Activated CD4-positive, alpha-beta memory T cell treated with anti-CD3 and anti-CD28 coated beads for 36 hours (primary cell): ENCODE data around the gene TNNI2. TPM values are rescaled to one million over a fixed set of nuclear protein-coding genes. Genes with fewer than 3 reads are reported as not detected.

Experiments used
- CTCF ChIA-PET: fragments of 350-600 bp; sonication (Branson Sonifier 250); formaldehyde crosslinking; loops from one replicate; lab custom pipeline; 2021; ENCODE audit warnings: antibody characterized with exemption, inconsistent platforms; lab: Charles Lee
- POLR2A ChIA-PET: fragments of 350-600 bp; sonication (Branson Sonifier 250); formaldehyde crosslinking; loops from one replicate; lab custom pipeline; 2021; ENCODE audit warnings: antibody characterized with exemption; lab: Charles Lee
- DNase-seq: peaks from one replicate; pipeline ENCODE4 v3.0.0-alpha.2; 2020
- H3K27ac Mint-ChIP-seq: one replicate; pipeline ENCODE4 v1.8.0; 2021; ENCODE audit warnings: mixed read lengths
- H3K27me3 Mint-ChIP-seq: one replicate; pipeline ENCODE4 v1.8.0; 2021; ENCODE audit warnings: mixed read lengths
- H3K36me3 Mint-ChIP-seq: one replicate; pipeline ENCODE4 v1.8.0; 2021; ENCODE audit warnings: mixed read lengths
- H3K4me1 Mint-ChIP-seq: one replicate; pipeline ENCODE4 v1.8.0; 2021; ENCODE audit warnings: low read depth, mixed read lengths
- H3K4me3 Mint-ChIP-seq: one replicate; pipeline ENCODE4 v1.8.0; 2021; ENCODE audit warnings: mild to moderate bottlenecking, mixed read lengths
- H3K9me3 Mint-ChIP-seq: one replicate; pipeline ENCODE4 v1.8.0; 2021; ENCODE audit warnings: mixed read lengths
- intact Hi-C: fragments of 100-400 bp; cut with micrococcal nuclease; formaldehyde crosslinking; loops from one replicate; pipeline ENCODE4 v1.15.1; 2023
- total RNA-seq, 2 experiments: library from RNA; stranded (reverse); gene quantifications; one replicate each; pipeline ENCODE4 v1.2.3, GENCODE V29; 2021

TNNI2 gene
- total RNA-seq, 2 experiments from 2014 or later, result not detected

DNA sequence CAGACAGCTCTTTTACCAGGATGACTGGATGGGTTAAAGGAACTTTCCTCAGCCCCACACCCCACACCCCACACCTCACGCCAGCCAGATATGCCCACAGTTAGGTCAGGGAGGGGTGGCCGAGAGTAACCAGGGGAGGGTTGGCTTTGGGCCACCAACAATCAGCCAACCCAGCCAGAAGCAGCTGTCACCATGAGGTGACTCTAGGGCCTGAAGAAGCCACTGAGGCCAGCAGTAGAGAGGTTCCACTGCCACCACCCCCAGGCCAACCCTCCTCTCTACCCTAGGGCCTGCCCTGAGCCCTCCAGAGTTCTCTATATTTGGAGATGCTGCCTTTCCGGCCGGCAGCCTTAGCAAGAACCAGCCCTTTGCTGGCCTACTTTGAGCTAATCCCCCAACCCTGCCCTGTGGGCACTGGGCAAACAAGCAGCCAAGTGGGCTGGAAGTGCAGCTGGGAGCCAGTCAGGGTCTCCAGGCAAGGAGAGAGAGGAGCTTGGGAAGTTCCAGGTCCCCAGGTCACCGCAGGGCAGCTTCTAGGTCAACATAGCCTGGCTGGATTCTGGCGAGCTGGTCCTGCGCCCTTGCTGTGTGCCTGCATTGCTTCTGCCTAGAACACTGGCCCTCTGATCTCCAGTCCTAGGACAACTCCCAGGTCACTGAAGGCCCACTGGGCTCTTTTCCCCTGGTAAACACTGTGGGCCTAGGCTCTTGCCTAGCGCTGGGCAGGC is 16.0 kb upstream of the TNNI2 start:
- Mint-ChIP-seq H3K27ac (no peak overlapping the region), H3K9me3 (peaks cover 7% of the 10 kb centered on the region), H3K4me1 (no peaks in the 10 kb centered on the region), H3K4me3 (no peak overlapping the region), H3K36me3 (no peaks in the 10 kb centered on the region), H3K27me3 (peaks cover 2% of the 10 kb centered on the region)
- DNase-seq, result no peak
- intact Hi-C loops, result no loop called here
- POLR2A ChIA-PET, result no interaction called here
- CTCF ChIA-PET, result interaction anchor here (0.8 to 1.8 kb wide), 4 partner anchors 10 to 129 kb away, joined by 3 to 10 read pairs (median 4); no protein-coding TSS in a partner anchor

DNA sequence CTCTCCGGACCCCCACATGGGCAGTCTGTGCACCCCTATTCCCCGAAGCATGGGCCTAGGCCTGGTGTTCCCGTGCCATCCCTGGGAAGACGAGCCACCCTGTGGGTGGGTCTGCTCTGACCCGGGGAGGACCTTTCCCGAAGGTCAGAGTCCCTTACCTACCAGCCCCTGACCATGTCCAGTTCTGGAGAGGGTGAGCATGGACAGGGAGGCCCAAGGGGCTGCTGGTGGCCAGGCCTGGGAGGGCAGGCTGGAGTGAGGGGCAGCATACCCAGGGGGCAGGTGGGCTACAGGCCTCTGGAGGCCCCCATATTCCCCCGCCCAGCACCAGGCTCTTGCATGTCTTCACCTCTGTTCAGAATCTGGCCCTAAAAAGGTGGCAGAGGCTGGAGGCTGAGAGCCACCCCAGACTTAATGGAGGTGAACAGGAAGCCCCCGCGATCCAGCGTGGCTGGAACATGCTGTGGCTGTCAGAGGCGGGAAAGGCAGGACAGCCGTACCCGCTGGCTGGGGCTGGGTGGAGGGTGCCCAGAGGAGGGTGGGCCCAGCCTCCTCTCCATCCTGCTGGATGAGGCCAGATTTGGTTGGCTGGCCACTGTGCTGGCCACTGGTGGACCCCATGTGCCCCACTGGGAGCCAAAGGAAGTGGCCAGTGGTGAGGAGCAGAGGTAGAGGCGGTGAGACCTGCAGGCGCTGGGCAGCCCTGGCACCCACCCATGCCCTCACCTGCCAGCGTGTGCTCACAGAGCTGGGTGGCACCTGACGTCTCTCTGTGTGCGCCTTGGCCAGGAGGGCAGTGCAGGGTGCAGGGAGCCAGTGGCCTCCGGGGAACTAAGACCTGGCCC is 15.2 kb upstream of the TNNI2 start:
- ChIA-PET CTCF (interaction anchor here (1.2 to 13.7 kb wide), 3 partner anchors 9 to 131 kb away, joined by 3 to 488 read pairs (median 5); no protein-coding TSS in a partner anchor), POLR2A (no interaction called here)
- intact Hi-C loops, result no loop called here
- Mint-ChIP-seq H3K27me3 (peaks cover 2% of the 10 kb centered on the region), H3K36me3 (no peaks in the 10 kb centered on the region), H3K9me3 (peaks cover 3% of the 10 kb centered on the region), H3K4me3 (no peak overlapping the region), H3K4me1 (no peaks in the 10 kb centered on the region), H3K27ac (no peak overlapping the region)
- DNase-seq, result no peak

DNA sequence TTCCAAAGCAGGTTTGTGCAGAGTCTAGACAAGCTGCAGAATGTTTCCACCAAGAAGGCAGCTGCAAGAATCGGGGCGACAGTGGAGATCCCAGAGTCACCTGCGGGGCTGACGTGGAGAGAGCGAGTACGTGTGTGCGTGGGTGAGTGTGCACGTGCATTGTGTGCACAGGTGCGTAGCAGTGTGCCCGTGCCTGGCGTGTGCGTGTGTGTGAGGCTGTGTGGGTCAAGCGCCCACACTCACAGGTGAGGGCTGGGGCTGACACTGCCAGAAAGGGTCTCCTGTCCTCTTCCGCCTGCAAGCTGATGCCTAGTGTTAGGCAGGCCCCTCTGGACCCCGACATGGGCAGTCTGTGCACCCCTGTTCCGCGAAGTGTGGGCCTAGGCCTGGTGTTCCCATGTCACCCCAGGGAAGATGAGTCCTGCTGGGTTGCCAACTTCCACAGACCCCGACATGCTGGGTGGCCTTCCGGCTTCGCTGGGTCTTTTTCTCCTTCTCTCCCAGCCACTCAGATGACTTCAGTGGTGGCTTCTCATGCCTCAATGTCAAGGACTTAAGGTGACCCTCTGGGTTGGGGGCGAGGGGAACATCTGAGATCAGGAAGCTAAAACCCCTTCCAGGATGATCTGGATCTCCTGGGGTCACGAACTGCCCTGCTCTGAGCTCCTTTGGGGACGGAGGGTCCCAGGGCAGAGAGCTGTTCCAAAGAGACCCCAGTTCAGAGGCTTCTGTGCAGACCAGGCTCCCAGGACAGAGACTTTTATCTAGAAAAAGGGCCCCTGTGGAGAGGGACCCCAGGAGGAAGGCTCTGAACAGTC is 14.4 kb upstream of the TNNI2 start:
- ChIA-PET CTCF (interaction anchor here (1.2 to 13.7 kb wide), 3 partner anchors 9 to 178 kb away, joined by 3 to 488 read pairs (median 5); no protein-coding TSS in a partner anchor), POLR2A (no interaction called here)
- no peaks in the 10 kb centered on the region for H3K9me3 Mint-ChIP-seq
- H3K27me3 Mint-ChIP-seq, result peaks cover 2% of the 10 kb centered on the region
- H3K4me3 Mint-ChIP-seq, result no peak overlapping the region
- H3K36me3 Mint-ChIP-seq, result no peaks in the 10 kb centered on the region
- intact Hi-C loops, result no loop called here
- H3K27ac Mint-ChIP-seq, result no peak overlapping the region
- DNase-seq, result no peak
- no peaks in the 10 kb centered on the region for H3K4me1 Mint-ChIP-seq

DNA sequence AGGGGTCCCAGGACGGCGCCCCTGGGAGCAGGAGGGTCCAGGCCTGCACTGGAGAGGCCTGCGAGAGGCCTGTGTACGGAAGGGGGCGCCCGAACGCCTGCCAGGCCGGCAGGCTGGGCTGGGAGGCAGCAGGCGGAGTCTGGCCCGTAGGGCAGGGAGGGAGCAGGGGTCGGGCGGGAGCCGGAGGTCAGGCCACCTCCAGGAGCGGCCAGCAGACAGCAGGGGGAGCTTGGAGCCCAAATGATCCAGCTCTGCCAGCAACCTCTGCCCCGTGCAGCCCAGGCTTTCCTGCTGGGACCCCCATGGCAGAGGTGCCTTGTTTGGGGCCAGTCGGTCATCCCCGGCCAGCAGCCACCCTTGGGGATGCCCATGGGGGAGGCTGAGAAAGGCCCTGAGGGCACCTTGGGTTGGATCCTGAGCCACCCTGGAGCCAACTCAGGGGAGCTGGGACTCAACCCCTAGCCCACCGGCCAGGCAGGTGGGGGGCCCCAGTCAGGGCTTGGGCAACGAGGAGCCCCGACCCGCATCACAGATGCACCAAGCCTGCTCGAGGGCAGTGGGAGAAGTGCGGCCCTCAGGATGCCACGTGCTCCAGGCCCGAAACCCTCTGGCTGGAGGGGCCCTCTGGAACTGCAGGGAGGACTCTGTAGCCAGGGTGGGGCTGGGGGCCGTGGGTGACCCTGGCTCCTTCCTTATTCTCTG is 13.6 kb upstream of the TNNI2 start:
- CTCF ChIA-PET, result interaction anchor here (1.2 to 13.7 kb wide), 2 partner anchors 132 to 177 kb away, joined by 5 to 488 read pairs; no protein-coding TSS in a partner anchor
- POLR2A ChIA-PET, result no interaction called here
- intact Hi-C loops, result no loop called here
- Mint-ChIP-seq H3K27me3 (peaks cover 2% of the 10 kb centered on the region), H3K27ac (no peak overlapping the region), H3K36me3 (no peaks in the 10 kb centered on the region), H3K4me1 (no peaks in the 10 kb centered on the region), H3K9me3 (no peaks in the 10 kb centered on the region), H3K4me3 (no peak overlapping the region)
- DNase-seq, result no peak

DNA sequence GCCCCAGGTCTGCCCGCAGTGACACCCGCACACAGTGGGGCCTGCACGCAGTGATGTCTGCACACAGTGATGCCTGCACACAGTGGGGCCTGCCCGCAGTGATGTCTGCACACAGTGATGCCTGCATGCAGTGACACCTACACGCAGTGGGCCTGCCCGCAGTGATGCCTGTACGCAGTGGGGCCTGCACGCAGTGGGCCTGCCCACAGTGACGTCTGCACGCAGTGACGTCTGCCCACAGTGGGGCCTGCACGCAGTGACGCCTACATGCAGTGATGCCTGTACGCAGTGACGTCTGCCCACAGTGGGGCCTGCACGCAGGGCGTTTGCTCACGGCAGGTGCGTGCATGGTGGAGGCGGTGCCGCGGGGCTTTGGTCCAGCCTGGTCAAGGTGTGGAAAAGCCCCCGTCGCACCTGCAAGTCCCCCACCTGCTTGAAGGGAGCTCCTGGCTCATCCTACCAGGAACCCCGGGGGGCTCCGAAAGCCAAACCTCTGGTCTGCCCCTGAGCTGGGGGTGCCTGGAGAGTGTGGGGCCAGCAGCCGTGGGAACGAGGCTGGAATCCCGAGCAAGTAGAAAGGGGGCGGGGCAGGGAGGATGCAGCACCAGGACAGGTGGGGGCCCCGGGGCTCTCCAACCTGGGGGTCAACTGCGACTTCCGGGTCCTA is 12.9 kb upstream of the TNNI2 start:
- H3K9me3 Mint-ChIP-seq, result no peaks in the 10 kb centered on the region
- intact Hi-C loops, result no loop called here
- H3K4me1 Mint-ChIP-seq, result no peaks in the 10 kb centered on the region
- CTCF ChIA-PET, result interaction anchor here (1.0 to 13.7 kb wide), 3 partner anchors 133 to 176 kb away, joined by 5 to 488 read pairs (median 5); no protein-coding TSS in a partner anchor
- no peak overlapping the region for H3K4me3 Mint-ChIP-seq
- H3K27ac Mint-ChIP-seq, result no peak overlapping the region
- DNase-seq, result no peak
- POLR2A ChIA-PET, result no interaction called here
- H3K27me3 Mint-ChIP-seq, result peaks cover 2% of the 10 kb centered on the region
- H3K36me3 Mint-ChIP-seq, result no peaks in the 10 kb centered on the region

DNA sequence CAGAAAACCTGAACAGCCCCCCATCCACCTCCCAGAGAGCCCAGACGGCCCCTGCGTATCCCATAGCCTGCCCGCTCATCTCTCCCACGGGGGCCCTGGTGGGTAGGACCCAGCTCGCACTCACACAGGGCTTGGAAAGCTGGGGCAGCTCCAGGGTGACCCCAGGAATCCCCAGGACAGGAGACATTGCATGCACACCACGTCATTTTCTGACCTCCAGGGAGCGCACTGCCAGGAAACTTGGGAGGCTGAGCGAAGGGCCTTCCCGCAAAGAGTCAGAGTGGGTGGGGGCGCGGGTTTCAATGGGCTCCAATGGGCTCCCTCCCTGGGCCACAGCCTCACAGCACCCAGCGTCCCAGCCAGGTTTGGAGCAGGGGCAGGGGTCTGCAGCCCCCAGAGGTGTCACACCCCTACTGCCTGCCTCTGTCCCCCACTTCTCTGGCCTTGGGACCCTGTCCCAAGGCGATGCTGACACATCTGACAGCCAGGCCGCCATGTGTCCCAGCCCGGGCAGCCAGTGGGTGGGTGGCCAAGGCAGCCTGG is 12.2 kb upstream of the TNNI2 start:
- no peaks in the 10 kb centered on the region for H3K36me3 Mint-ChIP-seq
- DNase-seq, result no peak
- no peak overlapping the region for H3K27ac Mint-ChIP-seq
- ChIA-PET POLR2A (no interaction called here), CTCF (interaction anchor here (1.0 to 13.7 kb wide), 2 partner anchors 134 to 174 kb away, joined by 5 to 488 read pairs; no protein-coding TSS in a partner anchor)
- H3K9me3 Mint-ChIP-seq, result no peaks in the 10 kb centered on the region
- no peaks in the 10 kb centered on the region for H3K4me1 Mint-ChIP-seq
- no peak overlapping the region for H3K4me3 Mint-ChIP-seq
- H3K27me3 Mint-ChIP-seq, result no peaks in the 10 kb centered on the region
- intact Hi-C loops, result no loop called here

DNA sequence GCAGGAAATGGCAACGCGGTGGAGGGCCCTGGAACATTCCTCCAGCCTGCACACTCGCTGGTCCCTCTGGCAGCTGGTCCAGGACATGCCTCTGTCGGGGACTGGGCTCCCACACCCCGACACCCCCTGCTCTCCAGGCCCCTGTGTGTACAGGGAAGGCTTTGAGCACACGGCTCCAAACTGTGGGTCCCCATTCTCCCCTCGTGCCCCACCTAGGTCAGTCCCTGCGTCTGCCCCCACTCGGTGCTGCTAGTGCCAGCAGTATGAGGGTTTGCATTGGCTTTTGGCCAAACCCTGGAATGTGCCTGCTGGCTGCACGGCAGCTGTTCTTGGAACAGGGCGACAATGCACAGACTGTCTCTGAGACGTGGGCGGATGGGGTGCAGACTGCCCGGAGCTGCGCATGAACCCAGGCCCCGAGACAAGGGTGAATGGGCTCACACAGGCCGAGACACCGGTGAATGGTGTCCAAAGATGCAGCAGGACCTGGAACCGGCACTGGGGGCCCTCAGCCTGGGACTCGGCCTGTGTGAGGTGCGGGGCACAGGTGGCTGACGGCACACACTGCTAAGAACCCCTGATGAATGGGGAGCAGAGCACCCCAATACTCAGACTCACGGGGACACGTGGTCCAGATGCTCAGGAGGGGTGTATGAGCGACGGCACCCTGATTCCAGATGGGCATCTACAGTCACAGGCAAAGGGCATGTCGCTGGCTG is 11.5 kb upstream of the TNNI2 start:
- no peak overlapping the region for H3K27ac Mint-ChIP-seq

DNA sequence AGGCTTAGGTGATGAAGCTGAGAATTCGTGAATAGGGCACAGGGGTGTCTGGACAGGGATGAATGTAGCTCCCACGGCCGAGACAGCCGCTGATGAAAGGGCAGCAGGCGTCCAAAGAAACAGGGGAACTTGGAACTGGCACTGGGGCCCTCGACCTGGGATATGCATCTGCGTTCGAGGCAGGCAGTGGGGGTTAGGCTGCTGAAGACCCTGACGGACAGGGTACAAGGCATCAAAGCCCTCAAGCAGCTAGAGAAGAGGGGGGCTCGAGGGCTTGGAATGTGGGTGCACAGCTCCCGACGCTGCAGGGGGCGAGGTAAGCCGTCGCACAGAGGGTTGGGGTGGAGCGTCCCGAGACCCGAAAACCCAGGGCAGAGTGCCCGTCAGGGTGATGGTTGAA is 10.8 kb upstream of the TNNI2 start:
- no peak overlapping the region for H3K4me3 Mint-ChIP-seq
- no peaks in the 10 kb centered on the region for H3K4me1 Mint-ChIP-seq
- POLR2A ChIA-PET, result no interaction called here
- H3K36me3 Mint-ChIP-seq, result no peaks in the 10 kb centered on the region
- H3K27me3 Mint-ChIP-seq, result peaks cover 1% of the 10 kb centered on the region
- DNase-seq, result no peak
- intact Hi-C loops, result no loop called here
- CTCF ChIA-PET, result interaction anchor here (0.8 to 13.7 kb wide), 3 partner anchors 126 to 174 kb away, joined by 3 to 488 read pairs (median 4); no protein-coding TSS in a partner anchor
- H3K27ac Mint-ChIP-seq, result no peak overlapping the region
- no peaks in the 10 kb centered on the region for H3K9me3 Mint-ChIP-seq

More for the DNA sequence above, 11.5 kb upstream of the TNNI2 start:
- peaks cover 1% of the 10 kb centered on the region for H3K27me3 Mint-ChIP-seq
- intact Hi-C loops, result no loop called here
- POLR2A ChIA-PET, result no interaction called here
- H3K36me3 Mint-ChIP-seq, result no peaks in the 10 kb centered on the region
- H3K4me1 Mint-ChIP-seq, result no peaks in the 10 kb centered on the region
- CTCF ChIA-PET, result interaction anchor here (0.8 to 13.7 kb wide), 3 partner anchors 135 to 175 kb away, joined by 3 to 488 read pairs (median 5); no protein-coding TSS in a partner anchor
- no peak for DNase-seq
- no peak overlapping the region for H3K4me3 Mint-ChIP-seq
- H3K9me3 Mint-ChIP-seq, result no peaks in the 10 kb centered on the region

DNA sequence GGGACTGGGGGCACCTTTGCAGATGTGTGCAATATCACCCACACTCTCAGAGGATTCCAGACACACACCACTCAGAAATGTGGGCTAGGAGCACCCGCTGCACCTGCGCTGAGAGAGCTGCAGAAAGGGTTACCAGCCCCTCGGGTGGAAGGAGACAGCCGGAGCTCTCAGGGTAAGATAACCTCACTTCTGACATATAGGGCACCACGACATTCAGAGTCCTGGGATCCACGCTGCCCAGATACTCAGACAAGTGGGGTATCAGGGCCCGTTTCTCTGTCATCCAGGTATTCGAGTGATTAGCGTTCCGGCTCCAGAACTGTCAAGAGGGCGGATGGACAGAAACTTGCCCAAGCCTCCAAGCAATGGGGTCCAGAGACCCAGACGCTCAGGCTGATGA is 10.2 kb upstream of the TNNI2 start:
- H3K4me1 Mint-ChIP-seq, result no peaks in the 10 kb centered on the region
- no peak overlapping the region for H3K27ac Mint-ChIP-seq
- no peaks in the 10 kb centered on the region for H3K9me3 Mint-ChIP-seq
- ChIA-PET CTCF (interaction anchor here (1.4 to 13.7 kb wide), 2 partner anchors 127 to 136 kb away, joined by 4 to 488 read pairs; no protein-coding TSS in a partner anchor), POLR2A (no interaction called here)
- no peak overlapping the region for H3K4me3 Mint-ChIP-seq
- H3K27me3 Mint-ChIP-seq, result peaks cover 4% of the 10 kb centered on the region
- DNase-seq, result no peak
- no peaks in the 10 kb centered on the region for H3K36me3 Mint-ChIP-seq
- intact Hi-C loops, result no loop called here
